PC-3 (cell line): ENCODE data around the gene PDE9A.

Experiments
- EZH2 ChIP-seq: fragments of 300-600 bp; sonication (generic); IDR thresholded peaks from one replicate; pipeline ENCODE4 v1.6.1; 2017; ENCODE audit warnings: antibody characterized with exemption, mild to moderate bottlenecking, low read length; ENCODE audit not compliant: unreplicated experiment
- EZH2phosphoT487 ChIP-seq: fragments of 300-600 bp; sonication (generic); IDR thresholded peaks from 2 replicates; pipeline ENCODE4 v1.6.1; 2018; ENCODE audit warnings: mild to moderate bottlenecking, antibody characterized with exemption, low read length, borderline replicate concordance
- TF ChIP-seq, protein P1 (sequence below): fragments of 300-600 bp; sonication (generic); conservative IDR thresholded peaks from 2 replicates; pipeline ENCODE4 v1.5.1; 2017; ENCODE audit warnings: antibody characterized with exemption, low read depth, mild to moderate bottlenecking, low read length

DNA sequence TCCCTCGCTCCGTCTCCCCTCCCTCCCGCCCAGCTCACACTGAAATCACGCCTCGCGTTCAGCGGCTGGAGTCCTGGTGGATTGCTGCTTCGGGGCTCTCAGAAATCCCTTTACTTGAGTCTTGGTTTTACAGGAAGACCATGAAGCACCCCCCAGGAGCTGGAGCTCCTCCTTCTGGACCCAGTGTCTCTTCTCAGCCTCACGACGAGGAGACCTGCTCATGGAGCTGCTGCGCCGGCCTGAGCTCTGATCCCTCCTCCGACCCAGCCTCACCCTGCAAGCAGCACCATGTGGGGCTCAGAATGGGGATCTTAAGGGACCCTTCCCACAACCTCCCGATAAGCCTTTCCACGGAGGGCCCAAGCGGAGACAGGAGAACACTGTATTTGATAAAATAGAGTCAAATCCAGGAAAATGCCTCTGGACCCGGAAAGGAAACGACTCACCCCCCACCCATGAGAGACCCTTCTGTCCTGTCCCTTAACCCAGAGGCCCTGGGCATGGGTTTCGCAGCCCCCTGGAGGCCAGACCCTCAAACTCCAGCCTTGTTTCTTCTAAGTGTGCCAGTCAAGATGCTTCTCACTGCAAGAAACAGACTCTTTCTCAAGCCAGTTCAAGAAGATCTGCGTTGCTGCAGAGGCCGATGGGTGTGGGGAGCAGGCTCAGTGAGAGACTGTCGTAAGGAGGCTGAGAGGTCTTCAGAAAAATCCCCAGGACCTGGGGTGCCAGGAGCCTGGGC lies 26.1 kb downstream of the PDE9A start:
- TF ChIP-seq, protein P1, sequence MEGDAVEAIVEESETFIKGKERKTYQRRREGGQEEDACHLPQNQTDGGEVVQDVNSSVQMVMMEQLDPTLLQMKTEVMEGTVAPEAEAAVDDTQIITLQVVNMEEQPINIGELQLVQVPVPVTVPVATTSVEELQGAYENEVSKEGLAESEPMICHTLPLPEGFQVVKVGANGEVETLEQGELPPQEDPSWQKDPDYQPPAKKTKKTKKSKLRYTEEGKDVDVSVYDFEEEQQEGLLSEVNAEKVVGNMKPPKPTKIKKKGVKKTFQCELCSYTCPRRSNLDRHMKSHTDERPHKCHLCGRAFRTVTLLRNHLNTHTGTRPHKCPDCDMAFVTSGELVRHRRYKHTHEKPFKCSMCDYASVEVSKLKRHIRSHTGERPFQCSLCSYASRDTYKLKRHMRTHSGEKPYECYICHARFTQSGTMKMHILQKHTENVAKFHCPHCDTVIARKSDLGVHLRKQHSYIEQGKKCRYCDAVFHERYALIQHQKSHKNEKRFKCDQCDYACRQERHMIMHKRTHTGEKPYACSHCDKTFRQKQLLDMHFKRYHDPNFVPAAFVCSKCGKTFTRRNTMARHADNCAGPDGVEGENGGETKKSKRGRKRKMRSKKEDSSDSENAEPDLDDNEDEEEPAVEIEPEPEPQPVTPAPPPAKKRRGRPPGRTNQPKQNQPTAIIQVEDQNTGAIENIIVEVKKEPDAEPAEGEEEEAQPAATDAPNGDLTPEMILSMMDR: no peak
- TF ChIP-seq EZH2 (no peak), EZH2phosphoT487 (no peak)
